Measurements from ENCODE around the gene VPS33A. TPM values are rescaled to one million over a fixed set of nuclear protein-coding genes. Genes with fewer than 3 reads are reported as not detected.

The VPS33A gene
- total RNA-seq, 1 donor from 2014 or later: 8.1 TPM

DNA sequence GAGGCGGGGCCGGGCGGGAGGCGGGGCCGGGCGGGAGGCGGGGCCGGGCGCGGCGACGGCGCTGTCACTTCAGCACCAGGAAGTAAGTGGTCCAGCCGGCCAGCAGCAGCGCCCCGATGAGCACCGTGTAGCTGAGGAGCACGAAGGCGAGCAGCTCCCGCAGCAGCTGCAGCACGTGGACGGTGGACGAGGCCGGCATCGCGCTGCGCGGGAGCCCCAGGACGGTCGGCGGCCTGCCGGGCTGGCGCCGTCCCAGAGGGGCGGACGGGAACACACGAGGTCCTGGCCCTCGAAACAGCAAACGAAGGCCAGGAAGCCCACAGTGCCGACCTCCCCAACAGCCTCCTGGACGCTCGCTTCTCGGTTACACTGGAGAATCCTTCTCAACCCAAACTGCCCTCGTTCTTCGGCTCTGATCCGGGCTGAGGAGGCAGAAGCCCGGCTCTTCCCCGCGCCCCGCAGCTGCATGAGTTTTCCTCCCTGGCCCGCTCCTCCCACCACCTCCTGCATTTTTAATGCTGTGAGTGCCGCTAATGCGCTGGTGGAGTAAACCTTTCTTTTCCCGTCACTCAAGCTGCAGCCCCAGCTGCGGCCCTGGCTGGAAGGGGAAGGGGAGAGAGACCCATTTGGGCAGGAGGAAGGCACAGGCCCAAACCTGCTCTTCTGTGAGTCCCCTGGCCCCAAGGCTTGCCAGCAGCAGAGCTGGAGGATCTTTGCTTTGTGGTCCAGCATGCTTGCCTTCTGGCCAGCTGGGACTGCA, 39.7 kb downstream of the VPS33A start:
- no peak for TF ChIP-seq CTCF (IDR thresholded peaks at IDR 0.05)
- H3K36me3 ChIP-seq: peaks cover 26 to 40% of the 10 kb centered on the region in 2 donors
- H3K27ac ChIP-seq: peak overlapping the region; percentile 3 to 19

DNA sequence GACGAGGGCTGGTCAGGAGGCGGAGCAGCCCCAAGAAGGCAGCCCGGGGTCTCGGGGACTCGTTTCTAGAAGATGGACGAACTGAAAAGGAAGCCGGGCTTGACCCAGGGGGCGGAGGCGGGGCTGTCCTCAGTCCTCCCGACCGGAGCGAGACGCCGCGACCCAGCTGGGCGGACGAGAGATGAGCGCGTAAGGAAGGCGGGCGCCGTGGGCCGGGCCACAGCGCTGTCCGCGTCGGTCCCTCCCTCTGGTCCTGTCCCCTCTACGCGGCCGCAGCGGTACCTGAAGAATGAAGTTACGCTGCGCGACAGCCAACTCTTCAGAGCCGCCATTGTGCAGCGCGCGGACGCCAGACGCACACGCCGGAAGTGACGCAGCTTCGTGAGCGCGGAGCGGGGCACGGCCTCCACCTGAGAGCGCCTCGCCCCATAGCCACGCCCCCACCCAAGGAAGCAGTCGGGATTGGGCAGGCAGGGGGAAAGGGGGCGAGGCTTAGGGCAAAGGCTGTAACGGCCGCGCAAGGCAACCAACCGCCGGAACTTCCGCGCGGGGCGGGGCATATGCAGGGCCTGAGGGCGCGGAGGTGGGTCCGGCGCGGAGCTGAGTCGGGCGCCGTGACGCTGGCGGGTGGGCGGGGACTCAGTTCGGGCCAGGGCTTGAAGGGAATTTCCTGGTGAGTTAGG, 40.5 kb downstream of the VPS33A start, which contains the start of gene DIABLO:
Gene DIABLO, minus strand, starts transcription at position 370 of the 683 bp plus-strand sequence. Its CDS starts 38 bp downstream, at position 332.
- Histone ChIP-seq H3K4me1 (peaks cover 10 to 17% of the 10 kb centered on the region in 2 donors), H3K9me3 (no peaks in the 10 kb centered on the region), H3K36me3 (peaks cover 26 to 40% of the 10 kb centered on the region in 2 donors), H3K4me3 (peak within 1 kb of the TSS; percentile 63 to 82), H3K27me3 (no peaks in the 10 kb centered on the region), H3K27ac (peak within 1 kb of the TSS; percentile 91)
- intact Hi-C loops (cut with DNase I): loop anchor here (1.0 to 10.0 kb wide), 5 partner anchors 40 to 1746 kb away; partner anchors contain the start of genes CCDC92, KNTC1, MLXIP and RHOF
- DNase-seq (ENCODE audit: low spot score in 2 of 2): peak; percentile 99 to 100
- peak in 1 of 3 experiments; percentile 5 for TF ChIP-seq CTCF (IDR thresholded peaks at IDR 0.05)

More for the DNA sequence above, 39.7 kb downstream of the VPS33A start:
- no peaks in the 10 kb centered on the region for H3K27me3 ChIP-seq
- no peaks in the 10 kb centered on the region for H3K9me3 ChIP-seq
- no peak for DNase-seq (ENCODE audit: low spot score in 2 of 2)
- peaks cover 10 to 17% of the 10 kb centered on the region in 2 donors for H3K4me1 ChIP-seq
- H3K4me3 ChIP-seq: peak overlapping the region; percentile 49 to 67
- intact Hi-C loops (cut with DNase I): loop anchor here (1.0 to 10.0 kb wide), 5 partner anchors 40 to 1746 kb away; partner anchors contain the start of genes CCDC92, KNTC1, MLXIP and RHOF

- intact Hi-C loops (cut with DNase I): no loop called here
- H3K36me3 ChIP-seq: peaks cover 78 to 89% of the 10 kb centered on the region in 2 donors
Observed at GRCh38 chr12:122216445-122216844, 49.8 kb downstream of the VPS33A start.

DNA sequence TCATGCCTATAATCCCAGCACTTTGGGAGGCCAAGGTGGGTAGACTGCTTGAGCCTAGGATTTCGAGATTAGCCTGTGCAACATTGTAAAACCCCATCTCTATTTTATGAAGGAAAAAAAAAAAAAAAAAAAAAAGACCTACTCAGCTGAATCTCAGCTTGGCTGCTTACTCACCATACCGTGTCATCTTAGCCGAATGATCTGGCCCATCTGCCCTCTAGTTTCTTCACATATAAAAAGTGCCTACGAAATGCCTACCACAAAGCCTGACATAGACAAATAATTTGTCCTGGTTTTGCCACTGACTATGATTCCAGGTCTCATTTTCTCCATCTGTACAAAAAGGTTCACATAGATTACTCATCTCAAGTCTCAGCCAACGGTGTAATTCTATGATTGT, 50.5 kb downstream of the VPS33A start:
- intact Hi-C loops (cut with DNase I): no loop called here
- Histone ChIP-seq H3K36me3 (peaks cover 77 to 88% of the 10 kb centered on the region in 2 donors), H3K4me1 (no peaks in the 10 kb centered on the region), H3K9me3 (no peaks in the 10 kb centered on the region), H3K27me3 (no peaks in the 10 kb centered on the region), H3K27ac (no peak overlapping the region), H3K4me3 (no peak overlapping the region)
- TF ChIP-seq CTCF (IDR thresholded peaks at IDR 0.05): no peak
- DNase-seq (ENCODE audit: low spot score in 2 of 2): no peak

More at GRCh38 chr12:122216445-122216844, 49.8 kb downstream of the VPS33A start:
- no peak for DNase-seq (ENCODE audit: low spot score in 2 of 2)
- Histone ChIP-seq H3K27ac (no peak overlapping the region), H3K9me3 (no peaks in the 10 kb centered on the region), H3K4me3 (no peak overlapping the region), H3K4me1 (no peaks in the 10 kb centered on the region), H3K27me3 (no peaks in the 10 kb centered on the region)
- TF ChIP-seq CTCF (IDR thresholded peaks at IDR 0.05): no peak

GRCh38 chr12:122208073-122208820, 58.0 kb downstream of the VPS33A start:
- Histone ChIP-seq H3K9me3 (no peaks in the 10 kb centered on the region), H3K36me3 (peaks cover 51 to 66% of the 10 kb centered on the region in 2 donors), H3K4me1 (peaks cover 0 to 4% of the 10 kb centered on the region in 2 donors), H3K4me3 (no peak overlapping the region), H3K27me3 (no peaks in the 10 kb centered on the region), H3K27ac (no peak overlapping the region)
- intact Hi-C loops (cut with DNase I): no loop called here
- TF ChIP-seq CTCF (IDR thresholded peaks at IDR 0.05): no peak
- no peak for DNase-seq (ENCODE audit: low spot score in 2 of 2)
